MCF 10A (cell line): Measurements from ENCODE around the gene ILF2. TPM values are rescaled to one million over a fixed set of nuclear protein-coding genes. Genes with fewer than 3 reads are reported as not detected.

Source experiments
- BruUV-seq: library from RNA; stranded (reverse); fragments of 400-500 nt; replicated peaks from 2 replicates; lab custom pipeline; 2021; lab: Mats Ljungman, UMichigan
- CTCF ChIA-PET: fragments of 300-600 bp; sonication (Branson Sonifier 250); formaldehyde crosslinking; extraction: SDS; loops from one replicate; lab custom pipeline; 2021; ENCODE audit warnings: antibody characterized with exemption, inconsistent platforms; lab: Yijun Ruan, JAX
- POLR2A ChIA-PET: fragments of 300-600, 350-650 bp; sonication (Branson Sonifier 250); formaldehyde crosslinking; extraction: SDS; loops from one replicate; lab custom pipeline; 2020; ENCODE audit warnings: antibody characterized with exemption, inconsistent platforms; lab: Yijun Ruan, JAX
- DNase-seq: peaks from one replicate; pipeline ENCODE4 v3.0.0-alpha.2; 2018; ENCODE audit not compliant: unreplicated experiment
- H3K27ac Mint-ChIP-seq: one replicate; pipeline ENCODE4 v1.8.0; 2022; ENCODE audit warnings: mild to moderate bottlenecking, low read depth, mixed read lengths; ENCODE audit not compliant: unreplicated experiment
- H3K27me3 Mint-ChIP-seq: one replicate; pipeline ENCODE4 v1.8.0; 2022; ENCODE audit warnings: mixed read lengths; ENCODE audit not compliant: insufficient read depth, unreplicated experiment
- H3K36me3 Mint-ChIP-seq: one replicate; pipeline ENCODE4 v1.8.0; 2022; ENCODE audit warnings: mild to moderate bottlenecking, moderate library complexity, mixed read lengths; ENCODE audit not compliant: insufficient read depth, unreplicated experiment
- H3K4me1 Mint-ChIP-seq: one replicate; pipeline ENCODE4 v1.8.0; 2022; ENCODE audit warnings: mixed read lengths; ENCODE audit not compliant: insufficient read depth, unreplicated experiment
- H3K4me3 Mint-ChIP-seq: one replicate; pipeline ENCODE4 v1.8.0; 2022; ENCODE audit warnings: mild to moderate bottlenecking, moderate library complexity, mixed read lengths; ENCODE audit not compliant: unreplicated experiment
- H3K9me3 Mint-ChIP-seq: one replicate; pipeline ENCODE4 v1.8.0; 2022; ENCODE audit warnings: mixed read lengths; ENCODE audit not compliant: unreplicated experiment
- CTCF ChIP-seq: fragments of 200-600 bp; IDR thresholded peaks from one replicate; pipeline ENCODE4 v1.8.0; 2022; ENCODE audit warnings: antibody characterized with exemption, mild to moderate bottlenecking; ENCODE audit not compliant: unreplicated experiment
- intact Hi-C: fragments of 100-400 bp; cut with micrococcal nuclease; formaldehyde crosslinking; loops from 2 replicates; pipeline ENCODE4 v1.14.1; 2022
- total RNA-seq: library from RNA; stranded (reverse); gene quantifications from 2 replicates; pipeline ENCODE4 v1.2.3, GENCODE V29; 2022

Gene ILF2
- total RNA-seq, 1 experiment from 2014 or later: 348 TPM

- Mint-ChIP-seq H3K27ac (peak overlapping the region; percentile 7), H3K4me1 (peaks cover 32% of the 10 kb centered on the region), H3K27me3 (no peaks in the 10 kb centered on the region), H3K9me3 (no peaks in the 10 kb centered on the region), H3K4me3 (no peak overlapping the region), H3K36me3 (peaks cover 75% of the 10 kb centered on the region)
- no peak for DNase-seq
- ChIA-PET POLR2A (interaction anchor here (1.2 to 46.1 kb wide), 5 partner anchors 14 to 341 kb away, joined by 3 to 1272 read pairs (median 30); partner anchors contain the start of genes JTB, S100A1, S100A13 and S100A14), CTCF (no interaction called here)
- no peak for TF ChIP-seq CTCF
- intact Hi-C loops: no loop called here
- BruUV-seq: no TSS peak
Measured at GRCh38 chr1:153636312-153636711, 34.5 kb downstream of the ILF2 start.

- intact Hi-C loops: no loop called here
- peak overlapping the region; percentile 97 for H3K4me3 Mint-ChIP-seq
- DNase-seq: no peak
- no peaks in the 10 kb centered on the region for H3K27me3 Mint-ChIP-seq
- CTCF ChIA-PET: interaction anchor here (0.6 to 2.7 kb wide), 7 partner anchors 10 to 1504 kb away, joined by 3 to 28 read pairs (median 4); no protein-coding TSS in a partner anchor
- no peaks in the 10 kb centered on the region for H3K9me3 Mint-ChIP-seq
- no peak for TF ChIP-seq CTCF
- H3K27ac Mint-ChIP-seq: peak overlapping the region; percentile 36
- POLR2A ChIA-PET: interaction anchor here (0.5 to 46.1 kb wide), 8 partner anchors 10 to 323 kb away, joined by 3 to 1272 read pairs (median 45); partner anchors contain the start of genes CRTC2, ILF2, S100A1 and S100A13
- BruUV-seq: no TSS peak
- H3K4me1 Mint-ChIP-seq: peaks cover 32% of the 10 kb centered on the region
- peaks cover 70% of the 10 kb centered on the region for H3K36me3 Mint-ChIP-seq
Measured at GRCh38 chr1:153635872-153636271, 34.9 kb downstream of the ILF2 start.

- DNase-seq: peak; percentile 99
- peaks cover 32% of the 10 kb centered on the region for H3K4me1 Mint-ChIP-seq
- TF ChIP-seq CTCF: no peak
- peaks cover 52% of the 10 kb centered on the region for H3K36me3 Mint-ChIP-seq
- ChIA-PET CTCF (interaction anchor here (0.6 to 2.7 kb wide), 23 partner anchors 9 to 286 kb away, joined by 3 to 28 read pairs (median 4); partner anchors contain the start of genes NPR1, S100A14 and S100A16), POLR2A (interaction anchor here (0.6 to 46.1 kb wide), 40 partner anchors 12 to 1216 kb away, joined by 3 to 1272 read pairs (median 6); partner anchors contain the start of genes CRTC2, ILF2, INTS3 and JTB)
- BruUV-seq: TSS peak; percentile 85
- intact Hi-C loops: loop anchor here (1.0 kb wide), 2 partner anchors 21 to 37 kb away; partner anchors contain the start of gene S100A16
- H3K9me3 Mint-ChIP-seq: no peaks in the 10 kb centered on the region
- H3K4me3 Mint-ChIP-seq: peak within 1 kb of the TSS; percentile 97
- no peaks in the 10 kb centered on the region for H3K27me3 Mint-ChIP-seq
- H3K27ac Mint-ChIP-seq: peak within 1 kb of the TSS; percentile 100
Measured at GRCh38 chr1:153633754-153634665, 36.8 kb downstream of the ILF2 start, which contains the start of gene CHTOP. TSS of gene CHTOP (plus strand) at chr1:153634066. CDS start at chr1:153636589, 2,523 bp downstream.
